Stimulated activated CD4-positive, alpha-beta T cell treated with anti-CD3 and anti-CD28 coated beads, Interleukin-4, amount 100 ng/mL, for 4 hours (primary cell): ENCODE results near the gene PPM1G.
"Not testable (repeated sequence)": the region's sequence is repeated elsewhere in the genome, so short reads cannot be mapped to it uniquely, and the experiment has no call there.

Experiments used
- DNase-seq, 2 experiments: peaks; one replicate each; pipeline ENCODE4 v3.0.0-alpha.2; 2020

Gene PPM1G, protein sequence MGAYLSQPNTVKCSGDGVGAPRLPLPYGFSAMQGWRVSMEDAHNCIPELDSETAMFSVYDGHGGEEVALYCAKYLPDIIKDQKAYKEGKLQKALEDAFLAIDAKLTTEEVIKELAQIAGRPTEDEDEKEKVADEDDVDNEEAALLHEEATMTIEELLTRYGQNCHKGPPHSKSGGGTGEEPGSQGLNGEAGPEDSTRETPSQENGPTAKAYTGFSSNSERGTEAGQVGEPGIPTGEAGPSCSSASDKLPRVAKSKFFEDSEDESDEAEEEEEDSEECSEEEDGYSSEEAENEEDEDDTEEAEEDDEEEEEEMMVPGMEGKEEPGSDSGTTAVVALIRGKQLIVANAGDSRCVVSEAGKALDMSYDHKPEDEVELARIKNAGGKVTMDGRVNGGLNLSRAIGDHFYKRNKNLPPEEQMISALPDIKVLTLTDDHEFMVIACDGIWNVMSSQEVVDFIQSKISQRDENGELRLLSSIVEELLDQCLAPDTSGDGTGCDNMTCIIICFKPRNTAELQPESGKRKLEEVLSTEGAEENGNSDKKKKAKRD

GRCh38 chr2:27409321-27410073 lies at the start of gene PPM1G:
Gene PPM1G, minus strand, starts transcription at chr2:27409591. Its CDS starts 169 bp downstream, at chr2:27409422.
- peak; percentile 94 to 97 for DNase-seq

DNA sequence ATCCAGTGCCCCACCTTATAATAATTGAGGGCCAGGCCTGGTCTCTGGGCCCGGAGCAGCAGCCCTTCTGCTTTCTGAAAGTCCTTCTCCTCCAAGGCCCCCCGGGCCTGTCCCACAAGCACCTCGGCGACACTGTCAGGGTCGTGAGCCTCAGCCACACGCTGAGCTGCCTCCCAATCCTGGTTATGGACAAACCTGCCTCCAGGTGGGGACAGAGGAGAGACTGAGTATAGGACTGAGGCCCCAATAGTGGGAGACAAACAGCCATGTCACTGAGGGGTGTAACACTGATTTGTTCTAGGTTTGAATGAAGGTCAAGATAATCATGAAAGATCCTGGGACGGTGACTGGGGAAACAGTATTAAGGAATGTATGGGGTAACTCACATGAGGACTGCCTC lies 44.6 kb upstream of the PPM1G start:
- no peak for DNase-seq

GRCh38 chr2:27451095-27451494 lies 41.7 kb upstream of the PPM1G start:
- DNase-seq = no peak

GRCh38 chr2:27448381-27448780 lies 39.0 kb upstream of the PPM1G start:
- DNase-seq = no peak

DNA sequence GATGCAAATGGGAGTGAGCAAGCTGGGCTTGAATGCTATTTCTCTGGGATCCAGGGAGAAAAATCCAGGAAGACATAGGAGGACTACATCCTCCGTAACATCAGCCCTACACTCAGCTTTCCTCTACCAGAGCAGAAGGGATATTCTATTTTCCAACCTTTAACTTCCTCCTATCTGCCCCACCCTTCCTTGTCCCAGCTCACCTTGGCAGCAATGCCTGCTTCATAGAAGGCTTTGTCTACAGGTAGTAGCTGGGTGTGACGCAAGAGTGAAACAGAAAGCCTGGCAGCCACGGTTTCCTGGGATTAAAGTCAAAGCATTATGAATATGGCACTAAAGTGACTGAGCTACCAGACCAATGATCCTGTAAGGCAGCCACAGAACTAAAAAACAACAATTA lies 36.7 kb upstream of the PPM1G start:
- no peak for DNase-seq

GRCh38 chr2:27445615-27446014 lies 36.2 kb upstream of the PPM1G start:
- no peak for DNase-seq

DNA sequence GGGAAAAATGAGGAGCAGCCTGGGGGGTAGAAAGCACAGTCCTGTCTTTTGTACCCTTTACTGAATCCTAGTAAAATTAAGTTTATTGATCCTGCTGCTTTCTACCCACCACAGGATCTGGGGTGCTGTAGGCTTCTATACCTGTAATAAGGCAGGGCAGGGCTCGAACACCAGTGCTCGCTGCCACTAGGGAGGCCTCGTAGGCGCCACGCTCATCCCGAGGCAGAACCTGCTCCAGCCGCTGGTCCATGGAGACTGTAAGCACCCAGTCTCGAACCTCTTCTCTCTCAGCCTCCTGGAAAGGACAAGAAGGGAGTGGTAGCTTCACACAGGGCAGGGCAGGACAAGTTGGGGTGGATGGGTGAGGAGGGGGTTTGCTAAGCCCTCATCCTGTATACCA lies 35.8 kb upstream of the PPM1G start:
- DNase-seq = no peak

- DNase-seq = no peak
These were observed 33.5 kb upstream of the PPM1G start for GRCh38 chr2:27442920-27443282.

DNA sequence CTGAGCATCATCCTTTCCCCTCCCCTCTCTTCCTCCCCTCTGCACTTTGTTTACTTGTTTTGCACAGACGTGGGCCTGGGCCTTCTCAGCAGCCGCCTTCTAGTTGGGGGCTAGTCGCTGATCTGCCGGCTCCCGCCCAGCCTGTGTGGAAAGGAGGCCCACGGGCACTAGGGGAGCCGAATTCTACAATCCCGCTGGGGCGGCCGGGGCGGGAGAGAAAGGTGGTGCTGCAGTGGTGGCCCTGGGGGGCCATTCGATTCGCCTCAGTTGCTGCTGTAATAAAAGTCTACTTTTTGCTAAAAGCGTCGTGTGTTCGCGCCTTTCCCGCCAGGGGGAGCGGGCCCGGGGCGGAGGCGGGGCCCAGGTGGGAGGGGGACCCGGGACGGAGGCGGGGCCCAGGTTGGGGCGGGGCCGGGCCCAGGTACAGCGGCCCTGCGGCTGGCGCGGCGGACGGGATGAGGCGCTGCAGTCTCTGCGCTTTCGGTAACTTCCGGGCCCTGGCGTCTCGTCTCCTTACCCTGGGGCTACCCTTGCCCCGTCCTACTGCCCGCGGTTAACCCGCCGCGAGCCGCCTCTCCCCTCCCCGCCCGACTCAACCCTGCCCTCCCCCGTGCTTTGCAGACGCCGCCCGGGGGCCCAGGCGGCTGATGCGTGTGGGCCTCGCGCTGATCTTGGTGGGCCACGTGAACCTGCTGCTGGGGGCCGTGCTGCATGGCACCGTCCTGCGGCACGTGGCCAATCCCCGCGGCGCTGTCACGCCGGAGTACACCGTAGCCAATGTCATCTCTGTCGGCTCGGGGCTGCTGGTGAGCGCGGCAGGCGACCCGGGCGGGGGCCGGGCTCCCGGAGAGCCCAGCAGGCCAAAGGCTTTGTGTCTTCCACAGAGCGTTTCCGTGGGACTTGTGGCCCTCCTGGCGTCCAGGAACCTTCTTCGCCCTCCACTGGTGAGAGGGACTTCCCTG lies 32.8 kb upstream of the PPM1G start, which contains the start of gene KRTCAP3:
KRTCAP3 (plus strand) TSS at position 424 of the 962 bp plus-strand sequence; CDS start at position 456, 32 bp downstream.
- DNase-seq = peak; percentile 24 to 34

GRCh38 chr2:27441226-27441926 lies 32.0 kb upstream of the PPM1G start:
- no peak for DNase-seq

DNA sequence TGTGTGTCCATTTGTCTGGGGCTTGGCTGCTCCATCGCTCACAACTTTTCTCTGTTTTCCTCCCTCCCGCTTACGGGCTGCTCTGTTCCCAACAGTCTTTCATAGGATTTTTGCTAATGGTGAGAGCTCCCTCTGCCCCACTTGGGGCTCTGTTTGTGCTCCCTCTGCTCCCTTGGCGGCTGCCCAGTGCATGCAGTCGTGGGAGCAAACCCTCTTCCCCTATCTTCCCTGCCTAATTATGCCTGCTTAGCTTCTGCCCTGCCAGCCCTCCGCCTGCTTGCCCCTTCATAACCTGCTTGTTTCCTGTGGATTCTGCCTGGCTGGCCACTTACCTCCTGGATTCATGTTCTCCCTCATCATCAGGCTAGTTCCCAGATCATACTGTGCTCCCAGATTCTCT lies 26.2 kb upstream of the PPM1G start:
- no peak for DNase-seq

DNA sequence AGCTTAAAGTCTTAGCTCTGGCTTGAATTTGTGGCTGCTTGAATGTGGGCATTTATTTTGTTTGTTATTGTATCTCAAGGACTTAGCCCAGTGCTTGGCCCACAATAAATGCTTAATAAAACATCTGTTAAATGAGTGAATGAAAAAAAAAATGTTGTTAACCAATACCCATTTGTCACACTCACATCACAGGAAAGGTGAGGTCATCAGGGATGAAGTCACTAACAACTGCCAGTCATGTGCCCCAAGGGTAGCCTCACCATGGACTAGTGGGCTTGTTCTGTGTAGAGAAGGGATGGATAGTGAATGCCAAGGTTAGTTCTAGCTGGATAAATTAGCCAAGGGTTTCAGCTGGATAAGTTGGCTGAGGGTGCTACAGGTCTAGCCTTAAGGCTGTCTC lies 22.0 kb upstream of the PPM1G start:
- peak in 1 of 2 experiments; percentile 45 for DNase-seq

DNA sequence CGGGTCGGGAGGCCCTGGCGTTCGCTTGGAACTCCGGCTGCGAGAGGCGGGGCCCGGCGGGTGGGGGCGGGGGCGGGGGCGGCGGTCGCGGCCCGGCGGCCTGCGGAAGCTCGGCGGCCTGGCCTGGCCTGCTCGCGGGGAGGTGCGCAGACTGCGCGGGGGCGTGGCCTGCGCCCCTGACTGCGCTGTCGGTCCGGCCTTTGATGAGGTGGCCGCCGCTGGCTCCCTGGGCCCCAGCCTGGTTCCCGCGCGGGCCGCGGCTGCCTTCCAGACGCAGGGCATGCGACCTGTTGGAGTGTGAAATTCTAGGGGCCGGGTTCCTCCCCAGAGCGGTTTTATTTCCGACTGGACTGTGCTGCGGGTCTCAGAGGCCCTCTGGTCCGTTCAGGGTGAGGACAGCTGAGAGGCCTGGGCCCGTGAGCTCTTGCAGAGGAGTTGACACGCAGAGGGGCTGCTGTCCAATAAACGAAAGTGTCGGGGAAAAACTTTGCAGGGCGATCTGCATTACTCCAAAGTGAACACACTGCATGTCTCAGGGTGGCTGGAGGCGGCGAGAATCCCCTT lies 19.7 kb upstream of the PPM1G start:
- DNase-seq = peak; percentile 60 to 65

DNA sequence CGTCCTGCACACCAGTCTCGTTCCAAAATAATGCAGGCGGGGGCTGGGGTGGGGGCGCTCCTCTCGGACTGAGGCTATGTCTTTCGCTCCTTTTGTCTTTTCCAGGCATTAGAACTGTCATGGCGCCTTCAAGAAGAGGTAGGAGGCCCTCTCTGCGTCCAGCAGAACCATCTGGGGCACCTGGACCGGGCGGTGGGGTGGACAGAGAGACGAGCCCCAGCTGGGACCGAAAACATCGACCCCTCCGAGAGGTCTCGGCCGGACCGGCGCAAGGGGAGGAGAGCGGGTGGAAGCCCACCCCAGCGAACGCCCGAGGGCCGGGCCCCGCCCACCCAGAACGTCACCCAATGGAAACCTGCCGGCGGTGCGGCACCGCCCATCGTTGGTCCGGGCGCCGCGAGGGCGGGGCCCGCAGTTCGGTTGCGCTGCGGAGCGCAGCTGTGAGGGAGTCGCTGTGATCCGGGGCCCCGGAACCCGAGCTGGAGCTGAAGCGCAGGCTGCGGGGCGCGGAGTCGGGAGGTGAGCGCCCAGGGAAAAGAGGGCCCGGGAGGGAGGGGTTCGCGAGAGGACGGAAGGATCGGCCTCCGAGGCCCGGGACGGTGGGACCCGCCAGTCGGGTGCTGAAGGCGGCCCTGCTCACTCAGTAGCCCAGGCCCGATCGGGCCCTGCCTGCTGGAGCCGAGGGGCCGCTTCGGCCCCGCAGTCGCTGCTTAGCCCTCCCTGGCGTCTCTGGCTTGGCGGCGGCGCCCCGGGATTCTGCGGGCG lies 19.0 kb upstream of the PPM1G start, which contains the start of gene NRBP1:
NRBP1 (plus strand) TSS at position 419 of the 765 bp plus-strand sequence. CDS start 4,643 bp downstream, outside the sequence.
- DNase-seq = peak; percentile 87 to 93

- no peak for DNase-seq
These were observed 18.4 kb upstream of the PPM1G start for GRCh38 chr2:27427863-27428212.

DNA sequence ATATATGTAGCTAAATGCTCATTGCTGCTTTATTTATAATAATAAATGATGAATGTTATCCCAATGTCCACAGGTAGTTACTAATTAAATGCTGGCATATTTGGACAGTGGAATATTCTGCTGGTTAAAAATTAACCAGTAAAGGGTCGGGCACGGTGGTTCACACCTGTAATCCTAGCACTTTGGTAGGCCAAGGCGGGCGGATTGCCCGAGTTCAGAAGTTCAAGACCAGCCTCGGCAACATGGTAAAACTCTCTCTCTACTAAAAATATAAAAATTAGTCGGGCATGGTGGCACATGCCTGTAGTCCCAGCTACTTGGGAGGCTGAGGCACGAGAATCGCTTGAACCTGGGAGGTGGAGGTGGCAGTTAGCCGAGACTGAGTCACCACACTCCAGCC lies 15.6 kb upstream of the PPM1G start:
- DNase-seq = not testable (repeated sequence)

GRCh38 chr2:27422958-27423357 lies 13.6 kb upstream of the PPM1G start:
- no peak for DNase-seq

- no peak for DNase-seq
These were observed 12.4 kb upstream of the PPM1G start for GRCh38 chr2:27421660-27422250.

DNA sequence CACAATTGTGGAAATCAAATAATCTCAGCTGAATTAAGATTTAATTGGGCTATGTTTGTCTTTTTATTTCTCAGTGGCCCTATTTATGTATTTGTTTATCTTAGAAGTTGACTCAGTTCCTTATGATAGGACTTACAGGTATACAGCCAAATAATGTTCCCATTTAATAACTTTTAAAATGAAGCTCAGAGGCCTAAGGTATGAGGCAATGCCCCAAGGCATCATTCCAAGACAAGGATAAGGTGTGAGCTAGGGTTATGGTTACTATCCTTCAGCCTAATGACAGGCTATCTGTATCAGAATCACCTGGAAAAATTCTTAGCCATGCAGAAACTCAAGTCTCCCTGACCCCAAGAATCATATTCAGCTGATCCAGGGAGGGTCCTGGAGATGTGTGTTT lies 11.6 kb upstream of the PPM1G start:
- DNase-seq = no peak

- DNase-seq = no peak
These were observed 6.8 kb upstream of the PPM1G start for GRCh38 chr2:27416151-27416550.
